ENCODE data around the gene MAEA. TPM values are rescaled to one million over a fixed set of nuclear protein-coding genes. Genes with fewer than 3 reads are reported as not detected.
A peak's percentile ranks its signal among the peaks of the same experiment; 100 is the strongest.

The MAEA gene
- polyA plus RNA-seq, 2 of the 4 experiments (the other 2 are of a cell fraction) = 46.1 to 58.4 TPM

DNA sequence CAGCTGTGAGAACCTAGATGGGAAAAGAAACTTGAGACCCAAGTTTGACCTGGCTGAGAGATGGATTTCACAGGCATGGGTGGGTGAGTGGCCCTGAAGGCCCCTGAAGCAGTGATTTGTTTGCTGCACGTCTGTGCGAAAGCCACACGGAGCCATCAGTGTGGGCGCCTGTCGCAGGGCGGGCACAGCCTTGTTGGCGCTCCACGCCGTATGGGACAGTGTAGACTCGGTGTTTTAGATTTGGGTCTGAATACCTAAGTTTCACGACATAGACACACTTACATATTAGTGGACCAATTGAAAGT, 35.4 kb downstream of the MAEA start:
- no peak overlapping the region for H3K4me2 ChIP-seq
- TF ChIP-seq, protein P1, sequence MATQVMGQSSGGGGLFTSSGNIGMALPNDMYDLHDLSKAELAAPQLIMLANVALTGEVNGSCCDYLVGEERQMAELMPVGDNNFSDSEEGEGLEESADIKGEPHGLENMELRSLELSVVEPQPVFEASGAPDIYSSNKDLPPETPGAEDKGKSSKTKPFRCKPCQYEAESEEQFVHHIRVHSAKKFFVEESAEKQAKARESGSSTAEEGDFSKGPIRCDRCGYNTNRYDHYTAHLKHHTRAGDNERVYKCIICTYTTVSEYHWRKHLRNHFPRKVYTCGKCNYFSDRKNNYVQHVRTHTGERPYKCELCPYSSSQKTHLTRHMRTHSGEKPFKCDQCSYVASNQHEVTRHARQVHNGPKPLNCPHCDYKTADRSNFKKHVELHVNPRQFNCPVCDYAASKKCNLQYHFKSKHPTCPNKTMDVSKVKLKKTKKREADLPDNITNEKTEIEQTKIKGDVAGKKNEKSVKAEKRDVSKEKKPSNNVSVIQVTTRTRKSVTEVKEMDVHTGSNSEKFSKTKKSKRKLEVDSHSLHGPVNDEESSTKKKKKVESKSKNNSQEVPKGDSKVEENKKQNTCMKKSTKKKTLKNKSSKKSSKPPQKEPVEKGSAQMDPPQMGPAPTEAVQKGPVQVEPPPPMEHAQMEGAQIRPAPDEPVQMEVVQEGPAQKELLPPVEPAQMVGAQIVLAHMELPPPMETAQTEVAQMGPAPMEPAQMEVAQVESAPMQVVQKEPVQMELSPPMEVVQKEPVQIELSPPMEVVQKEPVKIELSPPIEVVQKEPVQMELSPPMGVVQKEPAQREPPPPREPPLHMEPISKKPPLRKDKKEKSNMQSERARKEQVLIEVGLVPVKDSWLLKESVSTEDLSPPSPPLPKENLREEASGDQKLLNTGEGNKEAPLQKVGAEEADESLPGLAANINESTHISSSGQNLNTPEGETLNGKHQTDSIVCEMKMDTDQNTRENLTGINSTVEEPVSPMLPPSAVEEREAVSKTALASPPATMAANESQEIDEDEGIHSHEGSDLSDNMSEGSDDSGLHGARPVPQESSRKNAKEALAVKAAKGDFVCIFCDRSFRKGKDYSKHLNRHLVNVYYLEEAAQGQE (IDR thresholded peaks at IDR 0.05) = no peak
- TF ChIP-seq HOXA7 (CRISPR knock-in tag; IDR thresholded peaks at IDR 0.05) = no peak
- no peak for TF ChIP-seq ZC3H11A (IDR thresholded peaks at IDR 0.05)
- TF ChIP-seq, protein P2, sequence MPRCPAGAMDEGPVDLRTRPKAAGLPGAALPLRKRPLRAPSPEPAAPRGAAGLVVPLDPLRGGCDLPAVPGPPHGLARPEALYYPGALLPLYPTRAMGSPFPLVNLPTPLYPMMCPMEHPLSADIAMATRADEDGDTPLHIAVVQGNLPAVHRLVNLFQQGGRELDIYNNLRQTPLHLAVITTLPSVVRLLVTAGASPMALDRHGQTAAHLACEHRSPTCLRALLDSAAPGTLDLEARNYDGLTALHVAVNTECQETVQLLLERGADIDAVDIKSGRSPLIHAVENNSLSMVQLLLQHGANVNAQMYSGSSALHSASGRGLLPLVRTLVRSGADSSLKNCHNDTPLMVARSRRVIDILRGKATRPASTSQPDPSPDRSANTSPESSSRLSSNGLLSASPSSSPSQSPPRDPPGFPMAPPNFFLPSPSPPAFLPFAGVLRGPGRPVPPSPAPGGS (IDR thresholded peaks at IDR 0.05) = no peak
- CTCF ChIA-PET = no interaction called here
- peaks cover 14% of the 10 kb centered on the region; the same call in 2 of the 3 replicates for H3K4me1 ChIP-seq
- no peaks in the 10 kb centered on the region for H3K9me3 ChIP-seq
- peak overlapping the region in 1 of 2 experiments; percentile 57; a peak in 3 of 6 replicates for H3K27ac ChIP-seq
- H3K4me3 ChIP-seq = no peak overlapping the region
- ATAC-seq = no peak
- POLR2A ChIA-PET = no interaction called here
- 94% methylated on average over 11 of the region's 11 CpGs for WGBS (ENCODE audit: missing lambda C conversion rate)
- no peak for FAIRE-seq
- DNase-seq (ENCODE audit: low read depth in 1 of 2, low spot score in 1 of 2) = no peak

DNA sequence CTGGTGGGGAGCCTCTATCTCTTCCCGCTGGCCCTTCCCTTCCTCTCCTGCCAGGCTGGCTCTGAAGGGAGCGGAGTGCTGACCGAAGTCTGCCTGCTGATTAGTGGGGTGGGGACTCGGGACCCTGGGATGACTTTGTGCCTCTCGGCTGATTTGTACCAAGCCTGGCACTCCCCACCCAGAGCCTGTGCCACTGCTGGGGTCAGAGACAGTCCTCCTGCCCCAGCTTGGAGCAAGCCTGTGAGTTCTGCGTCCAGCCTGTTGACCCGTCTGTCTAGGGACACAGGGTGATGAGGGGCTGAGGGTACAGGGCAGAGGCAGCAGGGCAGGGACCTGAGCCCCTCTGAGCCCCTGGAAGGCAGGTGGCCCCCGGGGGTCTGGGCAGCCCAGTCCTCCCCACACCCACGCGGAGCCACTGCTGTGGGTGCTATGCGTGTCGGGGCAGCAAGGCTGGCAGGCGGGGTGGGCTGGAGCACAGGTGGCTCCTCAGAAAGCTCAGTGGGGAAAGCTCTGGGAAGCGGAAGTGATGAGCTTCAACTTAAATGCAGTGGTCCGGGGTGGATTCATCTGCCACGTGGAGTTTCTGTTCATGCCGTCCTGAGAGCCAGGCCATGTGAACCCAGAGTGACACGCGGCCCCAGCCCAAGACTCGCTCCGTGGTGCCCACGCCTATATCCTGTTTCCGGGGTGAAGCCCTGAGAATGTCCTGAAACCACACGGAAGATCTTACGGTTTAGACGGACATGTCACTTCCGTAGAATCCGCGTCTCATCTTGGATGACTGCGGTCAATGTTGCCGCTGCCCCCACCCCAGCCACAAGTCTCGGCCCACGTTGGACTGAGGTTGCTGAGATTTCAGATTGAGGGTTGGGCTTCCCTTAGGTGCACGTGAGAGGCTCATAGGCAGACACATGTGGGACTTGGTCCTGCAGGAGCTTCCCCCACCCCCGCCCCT, 36.3 kb downstream of the MAEA start:
- ChIA-PET CTCF (no interaction called here), POLR2A (no interaction called here)

DNA sequence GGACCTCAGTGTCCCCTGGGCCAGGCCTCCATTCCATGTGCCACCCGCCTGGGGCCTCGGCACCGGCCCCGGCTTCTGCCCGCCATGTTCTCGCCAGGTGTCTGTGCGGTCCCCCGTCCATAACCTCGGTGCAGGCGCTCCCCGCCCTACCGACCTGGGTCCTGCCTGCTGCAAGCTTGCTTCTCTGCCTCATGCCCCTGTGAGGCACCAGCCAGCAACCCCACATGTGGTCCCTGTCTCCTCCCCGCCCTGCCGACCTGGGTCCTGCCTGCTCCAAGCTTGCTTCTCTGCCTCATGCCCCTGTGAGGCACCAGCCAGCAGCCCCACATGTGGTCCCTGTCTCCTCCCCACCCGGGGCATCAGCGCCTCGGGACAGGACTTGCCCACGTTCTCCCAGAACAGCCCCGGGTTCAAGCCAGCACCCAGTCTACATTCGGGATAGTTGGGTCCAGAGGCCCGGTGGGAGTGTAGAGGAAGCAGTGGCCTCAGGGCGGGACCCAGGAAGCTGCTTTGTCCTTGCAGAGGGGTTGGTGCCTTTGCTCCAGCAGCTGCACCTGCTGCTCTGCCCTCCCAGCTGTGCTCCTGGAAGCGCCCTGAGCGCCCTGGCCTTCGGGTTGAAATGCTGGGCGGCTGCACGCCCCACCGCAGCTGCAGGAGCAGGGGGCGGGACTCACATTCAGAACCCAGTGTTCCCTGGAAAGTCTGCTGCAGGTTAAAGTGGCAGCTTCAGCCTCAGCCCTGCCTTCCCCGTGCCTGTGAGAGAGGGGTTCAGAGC, 37.2 kb downstream of the MAEA start:
- Histone ChIP-seq H3K27ac (no peak overlapping the region), H3K4me3 (no peak overlapping the region), H3K4me1 (peaks cover 14% of the 10 kb centered on the region; the same call in 2 of the 3 replicates), H3K4me2 (no peak overlapping the region), H3K9me3 (no peaks in the 10 kb centered on the region)
- ChIA-PET CTCF (interaction anchor here (1.0 kb wide), 1 partner anchor 8 kb away, joined by 3 read pairs; no protein-coding TSS in a partner anchor), POLR2A (no interaction called here)
- FAIRE-seq (no peak), DNase-seq (ENCODE audit: low read depth in 1 of 2, low spot score in 1 of 2) (no peak), ATAC-seq (no peak)
- WGBS (ENCODE audit: missing lambda C conversion rate) = 99% methylated on average over 11 of the region's 30 CpGs
- TF ChIP-seq GATA3 (IDR thresholded peaks at IDR 0.05; ENCODE audit: borderline replicate concordance) (no peak), EHMT2 (IDR thresholded peaks at IDR 0.05; ENCODE audit: low read depth) (no peak), ZNF302 (CRISPR knock-in tag; IDR thresholded peaks at IDR 0.05) (no peak), HOXA7 (CRISPR knock-in tag; IDR thresholded peaks at IDR 0.05) (no peak), EP300 (IDR thresholded peaks at IDR 0.05) (no peak), PHF8 (IDR thresholded peaks at IDR 0.05; ENCODE audit: borderline replicate concordance, low read depth) (no peak), MAFK (IDR thresholded peaks at IDR 0.05; ENCODE audit: partially characterized antibody) (no peak), TFCP2L1 (CRISPR knock-in tag; IDR thresholded peaks at IDR 0.05) (no peak), KDM5A (IDR thresholded peaks at IDR 0.05) (no peak), CBX8 (IDR thresholded peaks at IDR 0.05) (no peak), SMC3 (IDR thresholded peaks at IDR 0.05) (no peak), CHD2 (IDR thresholded peaks at IDR 0.05; ENCODE audit: low read length, partially characterized antibody) (no peak), ESRRA (IDR thresholded peaks at IDR 0.05; ENCODE audit: borderline replicate concordance, low read length) (no peak), POLR2AphosphoS2 (conservative IDR thresholded peaks at IDR 0.05; ENCODE audit: low read length) (no peak)

More for the DNA sequence above, 36.3 kb downstream of the MAEA start:
- no peak for ATAC-seq
- Histone ChIP-seq H3K4me1 (peaks cover 14% of the 10 kb centered on the region; the same call in 2 of the 3 replicates), H3K4me2 (no peak overlapping the region), H3K27ac (peak overlapping the region in 1 of 2 experiments; percentile 57; a peak in 1 of 6 replicates), H3K9me3 (no peaks in the 10 kb centered on the region), H3K4me3 (no peak overlapping the region)
- TF ChIP-seq CHD4 (IDR thresholded peaks at IDR 0.05; ENCODE audit: borderline replicate concordance) (no peak), HOXB13 (CRISPR knock-in tag; IDR thresholded peaks at IDR 0.05; ENCODE audit: low read depth) (no peak), SMC3 (IDR thresholded peaks at IDR 0.05) (no peak), CEBPB (IDR thresholded peaks at IDR 0.05) (no peak), JUNB (IDR thresholded peaks at IDR 0.05) (no peak), KDM5A (IDR thresholded peaks at IDR 0.05) (no peak), EHF (CRISPR knock-in tag; IDR thresholded peaks at IDR 0.05) (no peak), ESRRA (IDR thresholded peaks at IDR 0.05; ENCODE audit: borderline replicate concordance, low read length) (no peak), NFE2L2 (conservative IDR thresholded peaks at IDR 0.05; ENCODE audit: low read length) (no peak), EHMT2 (IDR thresholded peaks at IDR 0.05; ENCODE audit: low read depth) (no peak)
- TF ChIP-seq, protein P3, sequence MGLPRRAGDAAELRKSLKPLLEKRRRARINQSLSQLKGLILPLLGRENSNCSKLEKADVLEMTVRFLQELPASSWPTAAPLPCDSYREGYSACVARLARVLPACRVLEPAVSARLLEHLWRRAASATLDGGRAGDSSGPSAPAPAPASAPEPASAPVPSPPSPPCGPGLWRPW (IDR thresholded peaks at IDR 0.05) = no peak
- no peak for FAIRE-seq
- no peak for DNase-seq (ENCODE audit: low read depth in 1 of 2, low spot score in 1 of 2)
- WGBS (ENCODE audit: missing lambda C conversion rate) = 85% methylated on average over 21 of the region's 35 CpGs

All from A549 (cell line).